GM12874 (cell line): ENCODE results near the gene TM4SF1.

Experiments
- TF ChIP-seq, protein P1 (sequence below): IDR thresholded peaks from 2 replicates; pipeline ENCODE4 v1.5.1; 2011; ENCODE audit warnings: low read depth, mild to moderate bottlenecking, control low read depth, low read length, moderate library complexity; ENCODE audit not compliant: insufficient read depth

Gene TM4SF1

DNA sequence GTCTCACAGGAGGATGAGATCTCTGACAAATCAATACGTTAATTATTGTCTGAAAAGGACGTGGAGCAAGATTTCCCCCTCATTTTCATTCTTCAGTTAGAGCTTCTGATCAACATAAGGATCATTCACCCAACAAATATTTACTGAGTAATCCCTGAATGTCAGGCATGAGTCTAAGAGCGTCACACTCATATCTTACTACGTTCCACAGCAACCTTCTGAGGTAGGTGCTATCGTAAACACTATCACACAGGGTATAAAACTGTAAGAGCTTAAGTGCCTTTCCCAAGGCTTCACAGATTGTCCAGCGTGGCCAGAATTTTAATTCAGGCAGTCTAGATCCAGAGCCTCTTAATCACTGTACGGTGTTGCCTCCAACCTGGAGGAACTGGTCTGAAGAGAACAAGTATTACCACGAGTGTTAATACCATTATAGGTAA lies 10.6 kb upstream of the TM4SF1 start:
- TF ChIP-seq, protein P1, sequence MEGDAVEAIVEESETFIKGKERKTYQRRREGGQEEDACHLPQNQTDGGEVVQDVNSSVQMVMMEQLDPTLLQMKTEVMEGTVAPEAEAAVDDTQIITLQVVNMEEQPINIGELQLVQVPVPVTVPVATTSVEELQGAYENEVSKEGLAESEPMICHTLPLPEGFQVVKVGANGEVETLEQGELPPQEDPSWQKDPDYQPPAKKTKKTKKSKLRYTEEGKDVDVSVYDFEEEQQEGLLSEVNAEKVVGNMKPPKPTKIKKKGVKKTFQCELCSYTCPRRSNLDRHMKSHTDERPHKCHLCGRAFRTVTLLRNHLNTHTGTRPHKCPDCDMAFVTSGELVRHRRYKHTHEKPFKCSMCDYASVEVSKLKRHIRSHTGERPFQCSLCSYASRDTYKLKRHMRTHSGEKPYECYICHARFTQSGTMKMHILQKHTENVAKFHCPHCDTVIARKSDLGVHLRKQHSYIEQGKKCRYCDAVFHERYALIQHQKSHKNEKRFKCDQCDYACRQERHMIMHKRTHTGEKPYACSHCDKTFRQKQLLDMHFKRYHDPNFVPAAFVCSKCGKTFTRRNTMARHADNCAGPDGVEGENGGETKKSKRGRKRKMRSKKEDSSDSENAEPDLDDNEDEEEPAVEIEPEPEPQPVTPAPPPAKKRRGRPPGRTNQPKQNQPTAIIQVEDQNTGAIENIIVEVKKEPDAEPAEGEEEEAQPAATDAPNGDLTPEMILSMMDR: no peak

GRCh38 chr3:149386299-149386606 lies 8.8 kb upstream of the TM4SF1 start:
- TF ChIP-seq, protein P1: no peak

GRCh38 chr3:149385617-149386298 lies 8.3 kb upstream of the TM4SF1 start:
- TF ChIP-seq, protein P1: no peak

DNA sequence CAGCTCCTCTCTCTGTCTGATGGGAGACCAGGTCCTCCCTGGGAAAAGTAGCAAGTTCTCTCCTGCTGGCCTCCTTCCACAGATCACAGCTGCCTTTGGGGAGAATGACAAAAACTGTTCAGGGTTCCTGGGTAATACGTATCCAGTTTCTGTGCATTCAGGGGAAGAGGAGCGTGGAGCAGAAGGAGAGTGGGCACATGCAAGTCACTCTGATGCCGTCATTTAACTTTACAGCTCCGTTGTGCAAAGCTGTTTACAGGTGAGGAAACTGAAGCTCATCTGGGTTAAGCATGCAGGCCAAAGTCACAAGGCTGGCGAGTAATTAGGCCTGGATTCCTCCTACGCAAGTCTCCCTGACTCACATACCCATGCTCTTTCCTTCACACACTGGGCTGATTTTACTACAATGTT lies 7.5 kb upstream of the TM4SF1 start:
- TF ChIP-seq, protein P1: no peak

GRCh38 chr3:149384167-149384566 lies 6.7 kb upstream of the TM4SF1 start:
- TF ChIP-seq, protein P1: no peak

DNA sequence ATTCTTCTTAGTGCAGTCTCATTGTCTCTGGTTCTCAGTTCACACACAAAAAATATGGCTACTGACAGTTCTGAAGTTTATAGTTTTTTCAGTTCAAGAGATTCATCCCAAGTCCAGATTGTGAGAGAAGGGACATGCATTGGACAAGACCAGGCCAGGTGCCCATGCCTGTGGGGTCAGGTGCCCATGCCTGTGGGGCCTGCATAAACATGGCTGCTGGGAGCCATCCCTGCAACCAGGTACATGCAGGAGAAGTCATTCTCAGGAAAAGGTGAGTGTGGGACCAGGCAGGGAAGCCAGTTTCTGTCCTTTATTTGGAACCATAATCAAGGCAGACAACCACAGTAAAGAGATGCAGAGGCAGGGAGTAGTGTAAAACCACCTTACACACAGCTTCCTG lies 6.3 kb upstream of the TM4SF1 start:
- TF ChIP-seq, protein P1: no peak

- TF ChIP-seq, protein P1: no peak
Measured at GRCh38 chr3:149382518-149382917, 5.1 kb upstream of the TM4SF1 start.
